Stomach (tissue), 4 donors: Measurements from ENCODE around the gene LTA4H.

Experiments
- EP300 ChIP-seq: sonication (generic); formaldehyde crosslinking; IDR thresholded peaks from one replicate; pipeline ENCODE4 v1.6.1; 2017; ENCODE audit warnings: antibody characterized with exemption
- POLR2A ChIP-seq, 4 donors: fragments of 450-650 bp; IDR thresholded peaks; one replicate each; pipeline ENCODE4 v1.6.1; 2016; ENCODE audit warnings: antibody characterized with exemption in 4 of 4, control low read depth in 2 of 4, mild to moderate bottlenecking in 1 of 4, moderate library complexity in 1 of 4
- TF ChIP-seq, protein P1 (sequence below), 7 experiments: fragments of 450-650 bp in 4 of 7; fragments of 200-600 bp in 3 of 7; sonication (generic) in 3 of 7; IDR thresholded peaks; one replicate each; pipeline ENCODE4 v1.5.1; 2016 to 2019; ENCODE audit warnings: antibody characterized with exemption in 7 of 7, control low read depth in 2 of 7, mild to moderate bottlenecking in 1 of 7

DNA sequence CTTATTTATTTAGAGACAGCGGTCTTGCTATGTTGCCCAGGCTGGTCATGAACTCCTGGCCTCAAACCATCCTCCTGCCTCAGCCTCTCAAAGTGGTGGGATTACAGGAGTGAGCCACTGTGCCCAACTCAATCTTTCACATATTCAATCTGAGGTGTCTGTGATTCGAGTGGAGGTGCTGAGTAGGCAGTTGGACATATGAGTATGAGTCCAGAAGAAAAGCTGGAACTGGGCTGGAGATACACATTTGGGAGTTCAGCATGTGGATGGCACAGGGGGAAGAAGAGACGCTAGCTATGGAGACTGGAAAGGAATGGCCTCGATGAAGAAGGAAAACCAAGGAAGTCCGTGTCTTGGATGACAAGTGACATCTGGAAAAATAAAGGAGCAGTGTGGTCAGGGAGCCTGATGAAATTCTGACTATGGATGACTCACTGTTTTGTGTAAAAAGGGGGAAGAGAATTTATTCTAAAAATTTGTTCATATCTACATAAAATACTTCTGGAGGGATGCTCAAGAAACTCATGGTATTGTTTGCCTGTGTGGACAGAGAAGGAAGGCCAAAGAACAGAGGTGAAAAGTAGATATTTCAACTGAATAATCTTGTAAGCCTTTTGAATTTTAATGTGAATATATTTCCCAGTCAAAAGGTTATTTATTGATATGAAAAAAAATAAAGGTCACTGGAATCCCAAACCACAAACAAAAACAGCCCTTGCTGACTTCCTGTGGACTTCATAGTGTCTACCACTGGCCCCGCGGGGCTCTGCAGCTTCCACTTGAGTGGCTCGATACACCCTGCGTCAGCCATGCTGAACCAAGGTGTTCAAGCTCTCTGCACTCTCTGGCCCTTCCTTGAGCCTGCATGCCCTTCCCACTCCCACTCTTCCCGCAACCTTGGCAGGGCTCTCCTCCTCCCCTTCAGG, 8.9 kb upstream of the LTA4H start:
- TF ChIP-seq POLR2A (IDR thresholded peaks at IDR 0.05), result no peak
- TF ChIP-seq, protein P1, sequence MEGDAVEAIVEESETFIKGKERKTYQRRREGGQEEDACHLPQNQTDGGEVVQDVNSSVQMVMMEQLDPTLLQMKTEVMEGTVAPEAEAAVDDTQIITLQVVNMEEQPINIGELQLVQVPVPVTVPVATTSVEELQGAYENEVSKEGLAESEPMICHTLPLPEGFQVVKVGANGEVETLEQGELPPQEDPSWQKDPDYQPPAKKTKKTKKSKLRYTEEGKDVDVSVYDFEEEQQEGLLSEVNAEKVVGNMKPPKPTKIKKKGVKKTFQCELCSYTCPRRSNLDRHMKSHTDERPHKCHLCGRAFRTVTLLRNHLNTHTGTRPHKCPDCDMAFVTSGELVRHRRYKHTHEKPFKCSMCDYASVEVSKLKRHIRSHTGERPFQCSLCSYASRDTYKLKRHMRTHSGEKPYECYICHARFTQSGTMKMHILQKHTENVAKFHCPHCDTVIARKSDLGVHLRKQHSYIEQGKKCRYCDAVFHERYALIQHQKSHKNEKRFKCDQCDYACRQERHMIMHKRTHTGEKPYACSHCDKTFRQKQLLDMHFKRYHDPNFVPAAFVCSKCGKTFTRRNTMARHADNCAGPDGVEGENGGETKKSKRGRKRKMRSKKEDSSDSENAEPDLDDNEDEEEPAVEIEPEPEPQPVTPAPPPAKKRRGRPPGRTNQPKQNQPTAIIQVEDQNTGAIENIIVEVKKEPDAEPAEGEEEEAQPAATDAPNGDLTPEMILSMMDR (IDR thresholded peaks at IDR 0.05), result no peak
- TF ChIP-seq EP300, result no peak
